ENCODE measurements around the gene TEX30.

The TEX30 gene

DNA sequence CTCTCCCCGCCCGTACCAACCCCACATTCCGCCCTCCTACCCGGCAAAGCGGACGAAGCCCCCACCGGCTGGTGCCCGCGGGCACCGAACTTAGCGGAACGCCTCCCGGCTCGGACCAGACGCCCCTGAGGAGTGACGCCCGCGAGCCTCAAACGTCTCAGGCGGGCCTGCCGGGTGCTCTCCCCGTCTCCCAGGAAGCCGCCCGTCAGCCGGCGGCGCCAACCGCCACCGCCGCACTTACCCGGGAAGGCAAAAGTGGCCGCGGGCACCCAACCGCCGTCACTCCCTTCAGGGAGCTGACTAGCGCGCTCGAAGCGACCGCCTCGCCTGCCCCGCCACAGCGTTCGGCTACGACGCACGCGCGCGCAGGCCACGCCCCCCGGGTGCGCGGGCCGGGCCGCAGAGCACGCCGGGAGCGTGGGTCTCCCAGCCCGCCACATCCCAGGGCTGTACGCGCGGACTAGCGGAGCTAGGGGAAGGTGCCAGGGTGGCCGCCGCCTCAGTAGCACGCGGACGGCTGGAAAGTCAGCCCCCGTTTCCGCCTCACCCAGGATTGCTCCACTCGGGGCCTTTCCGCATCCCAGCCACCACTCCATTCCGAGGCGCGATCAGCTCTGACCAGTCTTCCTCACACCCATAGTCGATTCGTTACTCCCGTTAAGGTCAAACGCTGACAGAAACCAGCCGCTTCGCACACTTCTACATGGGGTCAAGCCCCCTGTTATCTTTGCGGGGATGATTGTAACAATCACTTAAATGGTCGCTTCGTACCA lies at the start of gene TEX30:
Gene TEX30 (minus strand): TSS at position 346 of the 773 bp plus-strand sequence. CDS start 3,760 bp downstream, outside the sequence.
- peak within 1 kb of the TSS; percentile 98 for H3K27ac Mint-ChIP-seq
- H3K36me3 Mint-ChIP-seq (ENCODE audit: low read depth) = peaks cover 9% of the 10 kb centered on the region
- H3K9me3 Mint-ChIP-seq = no peaks in the 10 kb centered on the region
- H3K4me3 Mint-ChIP-seq = peak within 1 kb of the TSS; percentile 89
- ATAC-seq = peak; percentile 95
- H3K27me3 Mint-ChIP-seq = no peaks in the 10 kb centered on the region
- peak; percentile 88 for DNase-seq
- peaks cover 52% of the 10 kb centered on the region for H3K4me1 Mint-ChIP-seq

DNA sequence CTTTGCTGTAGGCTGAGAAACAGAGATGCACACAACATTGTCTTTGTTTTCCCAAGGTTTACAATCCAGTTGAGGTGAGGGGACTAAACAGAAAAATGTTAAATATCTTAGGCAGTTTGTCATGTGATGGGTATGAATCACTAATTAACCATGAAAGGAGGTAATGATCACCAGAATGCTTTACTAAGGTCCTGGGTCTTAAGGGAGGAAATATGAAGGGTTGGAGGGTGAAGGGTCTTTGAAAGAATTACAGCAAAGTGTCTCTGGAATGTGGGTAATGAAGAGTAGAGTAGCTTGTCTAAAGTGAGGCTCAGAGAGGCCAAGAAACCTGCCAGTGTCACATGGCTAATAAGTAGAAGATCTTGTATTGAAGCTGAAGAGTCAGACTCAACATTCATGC lies 44.3 kb upstream of the TEX30 start:
- Mint-ChIP-seq H3K4me1 (peaks cover 15% of the 10 kb centered on the region), H3K9me3 (no peaks in the 10 kb centered on the region), H3K4me3 (no peak overlapping the region), H3K27me3 (no peaks in the 10 kb centered on the region), H3K36me3 (ENCODE audit: low read depth) (peaks cover 27% of the 10 kb centered on the region), H3K27ac (no peak overlapping the region)
- DNase-seq = no peak
- no peak for ATAC-seq

- H3K4me3 Mint-ChIP-seq = no peak overlapping the region
- DNase-seq = no peak
- H3K27ac Mint-ChIP-seq = no peak overlapping the region
- H3K36me3 Mint-ChIP-seq (ENCODE audit: low read depth) = peaks cover 21% of the 10 kb centered on the region
- no peaks in the 10 kb centered on the region for H3K9me3 Mint-ChIP-seq
- ATAC-seq = no peak
- H3K4me1 Mint-ChIP-seq = peaks cover 15% of the 10 kb centered on the region
- no peaks in the 10 kb centered on the region for H3K27me3 Mint-ChIP-seq
Measured at GRCh38 chr13:102817241-102817640, 43.7 kb upstream of the TEX30 start.

DNA sequence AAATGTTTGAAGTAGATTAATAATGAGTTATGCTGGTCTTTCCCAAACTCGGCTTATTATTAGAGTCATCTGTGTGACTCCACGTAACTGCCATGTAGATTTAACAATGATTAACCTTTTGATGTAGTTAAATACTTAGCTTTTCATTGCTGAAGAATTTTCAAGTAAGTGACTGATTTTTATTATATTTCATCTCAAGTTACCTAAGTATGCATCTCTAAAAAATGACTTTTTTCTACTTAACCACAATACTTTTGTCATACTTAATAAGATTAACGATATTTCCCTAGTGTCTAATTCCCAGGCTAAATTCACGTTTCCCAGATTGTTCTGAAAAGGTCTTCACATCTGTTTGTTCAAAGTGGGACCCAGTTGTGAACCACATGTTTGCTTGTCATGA lies 43.1 kb upstream of the TEX30 start:
- peaks cover 15% of the 10 kb centered on the region for H3K4me1 Mint-ChIP-seq
- H3K27ac Mint-ChIP-seq = no peak overlapping the region
- peaks cover 21% of the 10 kb centered on the region for H3K36me3 Mint-ChIP-seq (ENCODE audit: low read depth)
- ATAC-seq (no peak), DNase-seq (no peak)
- no peaks in the 10 kb centered on the region for H3K27me3 Mint-ChIP-seq
- H3K4me3 Mint-ChIP-seq = no peak overlapping the region
- H3K9me3 Mint-ChIP-seq = no peaks in the 10 kb centered on the region

GRCh38 chr13:102815788-102816187 lies 42.2 kb upstream of the TEX30 start:
- no peak overlapping the region for H3K27ac Mint-ChIP-seq
- H3K4me1 Mint-ChIP-seq = peaks cover 15% of the 10 kb centered on the region
- H3K9me3 Mint-ChIP-seq = no peaks in the 10 kb centered on the region
- ATAC-seq (no peak), DNase-seq (no peak)
- H3K36me3 Mint-ChIP-seq (ENCODE audit: low read depth) = peaks cover 31% of the 10 kb centered on the region
- H3K4me3 Mint-ChIP-seq = no peak overlapping the region
- H3K27me3 Mint-ChIP-seq = no peaks in the 10 kb centered on the region

GRCh38 chr13:102814793-102815192 lies 41.2 kb upstream of the TEX30 start:
- no peak overlapping the region for H3K4me3 Mint-ChIP-seq
- no peak for DNase-seq
- ATAC-seq = no peak
- H3K4me1 Mint-ChIP-seq = peaks cover 15% of the 10 kb centered on the region
- no peak overlapping the region for H3K27ac Mint-ChIP-seq
- H3K9me3 Mint-ChIP-seq = no peaks in the 10 kb centered on the region
- no peaks in the 10 kb centered on the region for H3K27me3 Mint-ChIP-seq
- peaks cover 34% of the 10 kb centered on the region for H3K36me3 Mint-ChIP-seq (ENCODE audit: low read depth)

DNA sequence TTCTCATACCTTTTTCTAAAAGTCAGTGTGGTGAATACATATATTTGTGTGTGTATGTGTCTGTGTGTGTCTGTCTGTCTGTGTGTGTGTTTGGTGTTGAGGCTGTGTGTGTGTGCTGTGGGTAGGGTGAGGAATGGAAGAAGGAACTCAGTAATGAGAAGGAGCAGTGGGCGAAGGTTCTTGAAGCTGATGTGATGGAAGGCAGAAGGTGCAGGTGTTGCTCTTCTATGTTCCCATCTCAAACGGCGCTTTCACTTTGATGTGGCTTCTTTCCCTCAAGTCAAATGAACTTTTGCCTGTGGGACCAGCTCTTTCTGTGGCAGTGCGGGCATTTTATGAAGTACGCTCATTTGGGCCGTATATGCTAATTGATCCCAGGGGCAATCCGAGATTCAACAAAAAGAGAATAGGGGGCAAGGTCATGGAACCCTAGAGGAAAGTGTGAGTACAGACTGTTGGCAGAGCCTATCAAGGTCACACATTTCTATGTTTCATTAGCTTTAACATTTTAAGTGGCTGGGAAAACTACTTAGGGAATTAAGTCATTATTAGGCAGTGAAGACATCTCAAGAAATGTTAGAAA lies 40.5 kb upstream of the TEX30 start:
- Mint-ChIP-seq H3K4me3 (no peak overlapping the region), H3K36me3 (ENCODE audit: low read depth) (peaks cover 33% of the 10 kb centered on the region), H3K9me3 (no peaks in the 10 kb centered on the region), H3K4me1 (peaks cover 15% of the 10 kb centered on the region), H3K27ac (no peak overlapping the region), H3K27me3 (no peaks in the 10 kb centered on the region)
- no peak for DNase-seq
- ATAC-seq = peak; percentile 46

GRCh38 chr13:102812611-102813287 lies 39.2 kb upstream of the TEX30 start:
- ATAC-seq = no peak
- no peak overlapping the region for H3K27ac Mint-ChIP-seq
- no peak overlapping the region for H3K4me3 Mint-ChIP-seq
- H3K4me1 Mint-ChIP-seq = peaks cover 16% of the 10 kb centered on the region
- H3K9me3 Mint-ChIP-seq = no peaks in the 10 kb centered on the region
- no peak for DNase-seq
- H3K27me3 Mint-ChIP-seq = no peaks in the 10 kb centered on the region
- peaks cover 35% of the 10 kb centered on the region for H3K36me3 Mint-ChIP-seq (ENCODE audit: low read depth)

- no peak overlapping the region for H3K4me3 Mint-ChIP-seq
- H3K4me1 Mint-ChIP-seq = peaks cover 8% of the 10 kb centered on the region
- no peak overlapping the region for H3K27ac Mint-ChIP-seq
- no peaks in the 10 kb centered on the region for H3K9me3 Mint-ChIP-seq
- no peaks in the 10 kb centered on the region for H3K27me3 Mint-ChIP-seq
- ATAC-seq (no peak), DNase-seq (no peak)
- peaks cover 33% of the 10 kb centered on the region for H3K36me3 Mint-ChIP-seq (ENCODE audit: low read depth)
Measured at GRCh38 chr13:102807699-102808098, 34.1 kb upstream of the TEX30 start.

DNA sequence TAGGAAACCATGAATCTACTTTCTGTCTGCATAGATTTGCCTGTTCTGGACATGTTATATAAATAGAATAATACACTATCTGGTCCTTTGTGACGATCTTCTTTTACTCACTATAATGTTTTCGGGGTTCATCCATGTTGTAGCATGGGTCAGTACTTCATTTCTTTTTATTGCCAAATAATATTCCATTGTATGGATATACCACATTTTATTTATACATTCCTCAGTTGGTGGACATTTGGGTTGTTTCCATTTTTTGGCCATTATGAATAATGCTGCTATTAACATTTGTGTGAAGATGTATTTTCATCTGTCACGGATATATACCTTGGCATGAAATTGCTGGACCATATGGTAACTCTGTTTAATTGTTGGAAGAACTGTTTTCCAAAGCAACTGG lies 32.1 kb upstream of the TEX30 start:
- no peak overlapping the region for H3K4me3 Mint-ChIP-seq
- H3K4me1 Mint-ChIP-seq = peaks cover 20% of the 10 kb centered on the region
- H3K9me3 Mint-ChIP-seq = no peaks in the 10 kb centered on the region
- peaks cover 19% of the 10 kb centered on the region for H3K36me3 Mint-ChIP-seq (ENCODE audit: low read depth)
- H3K27me3 Mint-ChIP-seq = no peaks in the 10 kb centered on the region
- ATAC-seq (no peak), DNase-seq (no peak)
- no peak overlapping the region for H3K27ac Mint-ChIP-seq

- H3K9me3 Mint-ChIP-seq = no peaks in the 10 kb centered on the region
- H3K4me1 Mint-ChIP-seq = peaks cover 28% of the 10 kb centered on the region
- DNase-seq = peak; percentile 89
- ATAC-seq = peak; percentile 85
- H3K27me3 Mint-ChIP-seq = peaks cover 9% of the 10 kb centered on the region
- H3K27ac Mint-ChIP-seq = peak overlapping the region; percentile 71
- peak overlapping the region; percentile 89 for H3K4me3 Mint-ChIP-seq
- H3K36me3 Mint-ChIP-seq (ENCODE audit: low read depth) = peaks cover 9% of the 10 kb centered on the region
Measured at GRCh38 chr13:102800145-102801041, 26.8 kb upstream of the TEX30 start.

GRCh38 chr13:102799426-102800144 lies 26.0 kb upstream of the TEX30 start:
- peak overlapping the region; percentile 71 for H3K27ac Mint-ChIP-seq
- ATAC-seq (no peak), DNase-seq (no peak)
- H3K4me3 Mint-ChIP-seq = peak overlapping the region; percentile 89
- peaks cover 28% of the 10 kb centered on the region for H3K4me1 Mint-ChIP-seq
- peaks cover 9% of the 10 kb centered on the region for H3K27me3 Mint-ChIP-seq
- peaks cover 9% of the 10 kb centered on the region for H3K36me3 Mint-ChIP-seq (ENCODE audit: low read depth)
- no peaks in the 10 kb centered on the region for H3K9me3 Mint-ChIP-seq

DNA sequence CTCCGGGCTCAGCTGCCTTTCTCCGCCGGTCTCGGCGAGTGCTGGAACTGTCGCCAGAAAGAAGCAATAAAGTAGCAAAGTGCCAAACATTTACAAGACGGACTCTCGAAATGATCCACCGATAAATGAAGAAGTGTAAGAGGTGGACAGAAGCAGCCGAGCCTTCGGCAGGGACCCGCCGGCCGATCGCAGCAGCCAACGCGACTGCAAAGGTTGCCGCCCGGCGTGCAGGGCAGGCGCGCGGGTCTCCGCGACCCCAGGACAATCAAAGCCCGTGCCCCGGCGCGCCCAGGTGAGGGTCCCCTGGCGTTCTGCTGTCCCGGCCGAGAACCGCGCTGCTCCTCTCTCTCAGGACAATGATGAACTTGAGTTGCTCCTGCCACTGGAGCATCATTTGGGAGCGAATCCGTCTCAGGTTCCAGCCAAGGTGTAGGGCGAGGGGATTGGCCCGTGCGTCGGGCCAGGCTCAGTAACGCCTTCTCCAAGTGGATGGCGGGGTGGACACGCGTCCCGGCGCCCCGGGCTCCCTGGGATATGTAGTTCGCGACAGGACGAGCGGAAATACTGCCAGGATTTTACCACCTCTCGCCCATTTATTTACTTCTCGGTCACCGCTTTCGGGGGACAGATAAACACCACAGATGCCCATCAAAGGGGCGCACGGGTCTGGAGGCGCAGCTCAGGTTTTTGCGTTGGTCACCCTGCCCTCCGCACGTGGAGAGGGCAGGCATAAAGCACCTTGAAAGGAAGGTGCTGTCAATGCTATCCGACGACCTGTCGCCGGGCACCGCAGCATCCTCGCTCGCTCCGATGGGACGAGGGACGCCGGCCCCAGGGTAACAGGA lies 25.2 kb upstream of the TEX30 start, which contains the start of the genes BIVM and POGLUT2:
Gene BIVM (plus strand): TSS at position 539 of the 845 bp plus-strand sequence. CDS start 8,149 bp downstream, outside the sequence.
Gene POGLUT2 (minus strand): TSS at position 396 of the 845 bp plus-strand sequence. CDS start 306 bp downstream, at position 90.
- peak within 1 kb of the TSS; percentile 71 for H3K27ac Mint-ChIP-seq
- peaks cover 27% of the 10 kb centered on the region for H3K4me1 Mint-ChIP-seq
- H3K9me3 Mint-ChIP-seq = no peaks in the 10 kb centered on the region

More for the DNA sequence above, 25.2 kb upstream of the TEX30 start, which contains the start of the genes BIVM and POGLUT2:
- H3K27me3 Mint-ChIP-seq = peaks cover 9% of the 10 kb centered on the region
- peak within 1 kb of the TSS; percentile 89 for H3K4me3 Mint-ChIP-seq
- peak; percentile 94 for ATAC-seq
- peak; percentile 85 for DNase-seq
- peaks cover 9% of the 10 kb centered on the region for H3K36me3 Mint-ChIP-seq (ENCODE audit: low read depth)
